A673 (cell line): ENCODE results near the gene RIPOR1. TPM values are rescaled to one million over a fixed set of nuclear protein-coding genes. Genes with fewer than 3 reads are reported as not detected.
"Not testable (repeated sequence)": the region's sequence is repeated elsewhere in the genome, so short reads cannot be mapped to it uniquely, and the experiment has no call there.

Experiments
- BruUV-seq: library from RNA; stranded (reverse); fragments of 400-500 nt; replicated peaks from 2 replicates; lab custom pipeline; 2021; lab: Mats Ljungman, UMichigan
- CTCF ChIA-PET: fragments of 300-600 bp; sonication (Branson Sonifier 250); formaldehyde crosslinking; loops from one replicate; lab custom pipeline; 2022; ENCODE audit warnings: antibody characterized with exemption; lab: Charles Lee
- POLR2A ChIA-PET: fragments of 300-600 bp; sonication (Branson Sonifier 250); formaldehyde crosslinking; loops from one replicate; lab custom pipeline; 2022; ENCODE audit warnings: antibody characterized with exemption; ENCODE audit not compliant: low non-redundant PET; lab: Charles Lee
- DNase-seq: peaks from one replicate; pipeline ENCODE4 v3.0.0-alpha.2; 2015; ENCODE audit warnings: low spot score
- H3K27ac ChIP-seq: fragments of 200-600 bp; sonication (generic); 2 replicates; pipeline ENCODE4 v1.5.1; 2016; ENCODE audit warnings: mixed run types, low read depth, mild to moderate bottlenecking, mixed read lengths, antibody characterized with exemption, low read length; ENCODE audit not compliant: poor library complexity, severe bottlenecking
- H3K27me3 ChIP-seq: fragments of 200-600 bp; sonication (generic); replicated peaks from 2 replicates; pipeline ENCODE4 v1.6.1; 2017; ENCODE audit warnings: mixed run types, low read depth, mild to moderate bottlenecking, mixed read lengths, antibody characterized with exemption, low read length; ENCODE audit not compliant: insufficient read depth, poor library complexity
- H3K36me3 ChIP-seq: fragments of 200-600 bp; sonication (generic); 2 replicates; pipeline ENCODE4 v1.6.1; 2016; ENCODE audit warnings: mixed run types, mild to moderate bottlenecking, mixed read lengths, antibody characterized with exemption, low read length; ENCODE audit not compliant: insufficient read depth, poor library complexity, severe bottlenecking
- H3K4me1 ChIP-seq: fragments of 200-600 bp; sonication (generic); 2 replicates; pipeline ENCODE4 v1.6.1; 2017; ENCODE audit warnings: mixed run types, mild to moderate bottlenecking, mixed read lengths, antibody characterized with exemption, low read length; ENCODE audit not compliant: insufficient read depth, poor library complexity, severe bottlenecking
- H3K4me3 ChIP-seq: fragments of 200-600 bp; sonication (generic); 2 replicates; pipeline ENCODE4 v1.5.1; 2016; ENCODE audit warnings: low read depth, mixed run types, mild to moderate bottlenecking, mixed read lengths, low read length; ENCODE audit not compliant: poor library complexity, severe bottlenecking
- H3K9me3 ChIP-seq: fragments of 200-600 bp; sonication (generic); 2 replicates; pipeline ENCODE4 v1.6.1; 2016; ENCODE audit warnings: mixed run types, low read depth, mild to moderate bottlenecking, mixed read lengths, antibody characterized with exemption, low read length; ENCODE audit not compliant: poor library complexity, severe bottlenecking
- CTCF ChIP-seq: fragments of 300-800, 200-600 bp; sonication (generic); conservative IDR thresholded peaks from 2 replicates; pipeline ENCODE4 v1.5.1; 2017; ENCODE audit warnings: low read depth, mild to moderate bottlenecking, antibody characterized with exemption, low read length, moderate library complexity, mixed read lengths
- EZH2 ChIP-seq: fragments of 200-600 bp; sonication (generic); IDR thresholded peaks from 2 replicates; pipeline ENCODE4 v1.6.1; 2017; ENCODE audit warnings: borderline replicate concordance, low read depth, mild to moderate bottlenecking, mixed read lengths, antibody characterized with exemption, low read length; ENCODE audit not compliant: poor library complexity, severe bottlenecking
- intact Hi-C: fragments of 100-400 bp; cut with micrococcal nuclease; formaldehyde crosslinking; loops from one replicate; pipeline ENCODE4 v1.10.0; 2022; ENCODE audit not compliant: unreplicated experiment
- total RNA-seq: library from RNA; stranded (reverse); gene quantifications from 2 replicates; pipeline ENCODE4 v1.2.3, GENCODE V29; 2021

The RIPOR1 gene
- total RNA-seq, 1 experiment from 2014 or later: 22.9 TPM

GRCh38 chr16:67531247-67531646, 2.6 kb downstream of the RIPOR1 start:
- no TSS peak for BruUV-seq
- ChIA-PET CTCF (no interaction called here), POLR2A (no interaction called here)
- no peaks in the 10 kb centered on the region for H3K27me3 ChIP-seq
- no peak for DNase-seq
- no peaks in the 10 kb centered on the region for H3K36me3 ChIP-seq
- no peak overlapping the region for H3K27ac ChIP-seq
- peaks cover 13% of the 10 kb centered on the region for H3K4me1 ChIP-seq
- intact Hi-C loops: no loop called here
- no peaks in the 10 kb centered on the region for H3K9me3 ChIP-seq
- H3K4me3 ChIP-seq: no peak overlapping the region
- TF ChIP-seq CTCF (no peak), EZH2 (no peak)

GRCh38 chr16:67533024-67533560, 4.5 kb downstream of the RIPOR1 start:
- intact Hi-C loops: no loop called here

GRCh38 chr16:67533987-67534386, 5.4 kb downstream of the RIPOR1 start:
- H3K9me3 ChIP-seq, H3K4me3 ChIP-seq, DNase-seq, BruUV-seq, H3K27ac ChIP-seq, H3K36me3 ChIP-seq, intact Hi-C loops: not testable (repeated sequence)
- Histone ChIP-seq H3K27me3 (peaks cover 12% of the 10 kb centered on the region), H3K4me1 (peaks cover 22% of the 10 kb centered on the region)
- ChIA-PET POLR2A (interaction anchor here (0.8 kb wide), 1 partner anchor 65 kb away, joined by 8 read pairs; no protein-coding TSS in a partner anchor), CTCF (interaction anchor here (0.7 kb wide), 1 partner anchor 60 kb away, joined by 13 read pairs; no protein-coding TSS in a partner anchor)

More at GRCh38 chr16:67533024-67533560, 4.5 kb downstream of the RIPOR1 start:
- Histone ChIP-seq H3K36me3 (no peaks in the 10 kb centered on the region), H3K27ac (no peak overlapping the region), H3K9me3 (no peaks in the 10 kb centered on the region), H3K4me3 (no peak overlapping the region), H3K27me3 (peaks cover 9% of the 10 kb centered on the region), H3K4me1 (peaks cover 21% of the 10 kb centered on the region)
- ChIA-PET POLR2A (no interaction called here), CTCF (interaction anchor here (1.3 kb wide), 1 partner anchor 12 kb away, joined by 7 read pairs; no protein-coding TSS in a partner anchor)
- no peak for DNase-seq
- no peak for TF ChIP-seq EZH2
- TF ChIP-seq CTCF: no peak
- no TSS peak for BruUV-seq

- Histone ChIP-seq H3K27me3 (peaks cover 12% of the 10 kb centered on the region), H3K27ac (no peak overlapping the region), H3K4me3 (no peak overlapping the region), H3K36me3 (no peaks in the 10 kb centered on the region), H3K4me1 (peaks cover 22% of the 10 kb centered on the region), H3K9me3 (no peaks in the 10 kb centered on the region)
- no peak for TF ChIP-seq CTCF
- TF ChIP-seq EZH2: no peak
- intact Hi-C loops: no loop called here
- DNase-seq: no peak
- no TSS peak for BruUV-seq
- CTCF ChIA-PET: interaction anchor here (0.7 kb wide), 1 partner anchor 60 kb away, joined by 13 read pairs; no protein-coding TSS in a partner anchor
- POLR2A ChIA-PET: interaction anchor here (0.8 kb wide), 1 partner anchor 65 kb away, joined by 8 read pairs; no protein-coding TSS in a partner anchor
Observed at GRCh38 chr16:67534431-67534830, 5.8 kb downstream of the RIPOR1 start.
